Islet of Langerhans (tissue), 1 donor: Measurements from ENCODE around the gene FAM43A.

ENCODE experiments used
- FAIRE-seq: peaks from one replicate; lab custom pipeline; 2011; peaks lifted over from hg19 to GRCh38; lab: Jason Lieb, UNC

FAM43A gene

DNA sequence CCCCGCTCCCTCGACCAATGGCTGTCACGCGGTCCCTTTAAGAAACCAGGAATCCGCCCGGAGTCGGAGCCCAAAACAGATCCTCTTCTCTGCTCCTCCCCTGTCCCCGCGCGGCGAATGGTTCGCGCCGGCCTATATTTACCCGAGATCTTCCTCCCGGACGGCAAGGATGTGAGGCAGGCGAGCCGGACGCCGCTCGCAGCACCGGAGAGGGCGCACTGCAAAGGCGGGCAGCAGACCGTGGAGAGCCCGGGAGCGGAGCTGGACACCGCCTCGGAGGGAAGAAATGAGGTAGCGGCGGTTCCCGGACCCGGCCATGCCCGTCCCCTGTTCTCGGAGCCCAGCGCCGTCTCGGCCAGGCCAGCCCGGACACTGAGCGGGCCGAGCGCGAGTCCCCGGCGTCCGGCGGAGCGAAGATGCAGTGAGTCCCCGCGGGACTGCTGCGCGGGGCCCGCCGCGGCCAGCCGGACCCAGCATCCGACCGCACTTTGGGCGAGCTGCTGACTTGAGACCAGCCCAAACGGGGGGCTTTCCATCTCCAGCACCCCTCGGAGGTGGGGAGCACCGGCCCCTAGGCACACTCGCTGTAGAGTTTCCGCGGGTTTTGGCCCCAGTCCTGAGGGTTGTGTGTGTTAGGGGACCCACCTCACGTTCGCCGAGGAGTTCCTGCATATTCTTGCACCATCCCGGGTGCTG is at the start of gene FAM43A:
Gene FAM43A, plus strand, starts transcription at position 166 of the 696 bp plus-strand sequence. CDS start 944 bp downstream, outside the sequence.
- FAIRE-seq = no peak

- no peak for FAIRE-seq
These were observed 48.6 kb upstream of the FAM43A start for GRCh38 chr3:194637066-194637465.

DNA sequence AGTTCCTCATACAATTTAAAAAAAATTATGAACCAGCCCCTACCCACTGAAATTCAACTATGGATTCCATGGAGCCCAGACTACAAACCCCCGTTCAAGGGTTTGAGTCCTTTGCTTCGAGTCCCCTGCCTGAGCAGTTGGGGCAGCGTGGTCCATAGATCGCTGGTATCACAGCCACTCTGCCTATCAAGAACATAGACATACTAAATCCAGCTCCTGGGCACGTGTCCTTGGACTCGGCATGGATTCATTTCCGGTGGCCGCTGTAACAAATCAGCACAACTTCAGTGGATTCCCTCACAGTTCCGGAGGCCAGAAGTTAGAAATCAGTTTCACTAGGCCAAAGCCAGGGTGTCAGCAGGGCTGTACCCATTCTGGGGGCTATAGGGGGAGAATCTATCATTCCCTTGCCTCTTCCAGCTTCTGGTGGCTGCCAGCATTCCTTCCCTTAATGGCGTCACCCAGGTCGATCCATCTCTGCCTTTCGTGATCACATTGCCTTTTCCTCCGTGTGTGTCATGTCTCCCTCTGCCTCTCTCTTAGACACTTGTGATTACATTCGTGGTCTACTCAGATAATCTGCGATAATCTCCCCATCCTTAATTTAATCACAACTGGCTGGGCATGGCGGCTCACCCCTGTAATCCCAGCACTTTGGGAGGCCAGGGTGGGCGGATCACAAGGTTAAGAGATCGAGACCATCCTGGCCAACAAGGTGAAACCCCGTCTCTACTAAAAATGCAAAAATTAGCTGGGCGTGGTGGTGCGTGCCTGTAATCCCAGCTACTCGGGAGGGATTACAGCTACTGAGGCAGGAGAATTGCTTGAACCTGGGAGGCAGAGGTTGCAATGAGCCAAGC is 47.9 kb upstream of the FAM43A start:
- no peak for FAIRE-seq

DNA sequence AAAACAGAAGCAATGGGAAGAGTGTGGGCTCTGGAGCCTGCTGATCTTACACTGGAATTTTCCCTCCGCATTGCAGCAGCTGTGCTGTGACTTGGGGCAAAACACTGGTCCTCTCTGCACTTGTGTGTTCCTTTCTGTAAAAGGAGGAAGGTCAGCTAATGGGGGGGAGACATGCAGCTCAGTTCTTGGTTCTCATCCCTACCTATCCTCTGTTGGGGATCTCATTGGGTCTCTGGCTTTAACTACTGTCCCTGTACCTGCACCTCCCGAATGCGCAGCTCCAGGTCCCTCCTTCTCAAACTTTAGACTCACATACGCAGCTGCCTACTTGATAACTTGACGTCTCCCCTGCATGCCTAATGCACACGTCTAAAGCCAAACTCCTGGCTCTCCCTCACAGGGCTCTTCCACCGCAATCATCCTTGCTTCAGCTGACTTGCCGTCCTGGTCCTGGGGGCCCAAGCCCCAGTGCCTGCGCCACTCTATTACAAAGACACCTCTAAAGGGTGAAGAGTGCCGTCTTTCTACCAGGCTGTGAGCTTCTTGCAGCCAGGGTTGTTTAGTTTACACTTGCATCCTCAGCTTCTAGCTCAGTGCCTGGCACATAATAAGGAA is 46.6 kb upstream of the FAM43A start:
- FAIRE-seq = no peak

DNA sequence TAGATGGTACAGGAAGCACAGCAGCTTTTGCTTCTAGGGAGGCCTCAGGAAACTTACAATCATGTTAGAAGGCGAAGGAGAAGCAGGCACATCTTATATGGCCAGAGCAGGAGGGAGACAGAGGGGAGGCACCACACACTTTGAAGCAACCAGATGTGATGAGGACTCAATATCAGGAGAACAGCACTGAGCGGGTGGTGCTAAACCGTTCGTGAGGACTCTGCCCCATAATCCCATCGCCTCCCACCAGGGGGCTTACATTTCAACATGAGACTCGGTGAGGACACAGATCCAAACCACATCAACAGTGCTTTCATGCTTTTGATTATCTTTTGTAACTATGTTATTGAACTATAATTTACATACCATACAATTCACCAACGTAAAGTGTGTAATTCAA is 44.9 kb upstream of the FAM43A start:
- no peak for FAIRE-seq

DNA sequence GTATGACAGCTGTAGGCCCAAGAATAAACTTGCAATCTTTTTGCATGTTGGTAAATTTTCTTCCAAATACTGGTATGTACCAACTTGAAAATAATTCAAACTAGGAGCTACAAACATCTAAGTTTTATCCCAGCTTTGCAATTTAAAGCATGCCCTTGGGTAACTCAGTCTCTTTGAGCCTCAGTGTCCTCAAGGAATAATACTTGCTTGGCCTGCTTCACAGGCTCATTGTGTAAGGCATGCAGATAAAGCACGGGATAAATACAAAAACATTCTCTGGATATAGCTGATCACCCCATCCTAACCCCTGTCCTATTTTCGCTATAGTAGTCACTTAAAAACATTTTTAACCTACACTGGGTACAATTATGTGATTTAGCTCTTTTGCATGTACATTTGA is 42.9 kb upstream of the FAM43A start:
- no peak for FAIRE-seq

- FAIRE-seq = no peak
These were observed 37.9 kb upstream of the FAM43A start for GRCh38 chr3:194647747-194648146.

DNA sequence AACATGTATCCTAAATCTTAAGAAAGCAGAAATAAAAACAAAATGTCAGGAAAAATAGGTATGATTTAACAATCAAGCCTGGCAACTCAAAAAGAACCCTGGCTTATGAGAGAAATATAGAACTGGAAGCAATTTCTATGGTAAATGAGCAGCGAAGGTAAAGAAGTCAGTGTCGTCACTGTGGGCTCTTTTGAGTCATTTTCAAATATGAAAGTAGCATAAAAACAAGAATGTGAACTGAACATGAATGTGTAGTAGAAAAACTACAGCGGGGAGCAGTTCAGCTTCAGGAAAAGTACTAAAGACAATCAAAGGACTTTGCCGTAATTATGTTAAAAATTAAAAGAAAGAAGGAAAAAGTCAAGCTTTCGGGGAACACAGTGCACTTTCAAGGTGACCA is 31.2 kb upstream of the FAM43A start:
- no peak for FAIRE-seq

DNA sequence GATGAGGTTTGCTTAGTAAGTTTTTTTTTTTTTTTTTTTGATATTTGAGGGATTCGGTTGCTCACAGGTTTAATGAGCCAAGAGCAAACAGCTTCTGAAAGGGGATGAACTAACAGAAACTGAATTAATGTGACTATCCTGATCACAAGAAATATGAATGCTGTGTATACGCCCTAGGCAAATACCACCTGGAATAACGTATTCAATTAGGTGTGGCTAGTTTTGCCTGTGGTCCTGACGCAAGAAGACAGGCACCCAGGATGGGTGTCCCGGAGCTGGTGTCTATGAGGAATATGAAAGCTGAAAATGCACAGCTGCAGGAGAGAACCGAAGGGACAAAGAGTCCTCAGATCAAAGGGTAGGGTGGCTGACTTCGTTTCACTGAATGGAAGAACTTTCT is 28.2 kb upstream of the FAM43A start:
- FAIRE-seq = no peak

- no peak for FAIRE-seq
These were observed 27.0 kb upstream of the FAM43A start for GRCh38 chr3:194658477-194659242.

DNA sequence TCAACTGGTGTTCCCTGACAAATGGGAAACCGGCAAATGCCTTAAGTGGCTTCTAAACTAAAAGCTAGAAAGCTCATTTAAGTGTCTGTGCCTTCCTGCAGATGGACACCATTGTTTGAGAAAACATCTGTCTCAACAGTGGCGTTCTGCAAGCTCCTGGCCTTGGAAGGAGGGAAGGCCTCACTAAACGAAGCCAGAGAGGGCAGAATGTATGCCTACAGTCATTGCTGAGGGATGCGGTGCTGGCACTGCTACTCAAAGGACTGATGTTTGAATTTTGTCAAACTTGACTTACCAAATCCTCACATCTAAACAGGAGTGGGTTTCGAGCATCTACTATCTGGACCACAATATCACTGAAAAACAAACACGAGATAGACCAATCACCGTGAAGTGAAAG is 25.9 kb upstream of the FAM43A start:
- no peak for FAIRE-seq

GRCh38 chr3:194661374-194661773 is 24.3 kb upstream of the FAM43A start:
- no peak for FAIRE-seq

GRCh38 chr3:194661946-194662345 is 23.7 kb upstream of the FAM43A start:
- FAIRE-seq = no peak

DNA sequence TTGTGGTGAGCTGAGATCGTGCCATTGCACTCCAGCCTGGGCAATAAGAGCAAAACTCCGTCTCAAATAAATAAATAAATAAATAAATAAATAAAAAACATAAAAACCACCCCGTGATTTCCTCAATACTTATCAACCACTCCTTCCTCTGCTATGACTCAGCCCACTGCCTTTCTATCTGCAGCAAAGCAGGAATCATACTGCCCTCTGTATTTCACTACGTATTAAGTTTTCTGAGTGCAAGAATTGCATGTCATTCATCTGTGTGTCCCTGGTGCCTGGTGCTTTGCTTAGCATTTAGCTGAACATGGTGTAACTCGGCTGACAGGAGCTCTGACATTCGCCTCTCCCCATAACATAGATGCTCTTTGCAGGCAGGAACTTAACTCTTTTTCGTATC is 20.8 kb upstream of the FAM43A start:
- no peak for FAIRE-seq

DNA sequence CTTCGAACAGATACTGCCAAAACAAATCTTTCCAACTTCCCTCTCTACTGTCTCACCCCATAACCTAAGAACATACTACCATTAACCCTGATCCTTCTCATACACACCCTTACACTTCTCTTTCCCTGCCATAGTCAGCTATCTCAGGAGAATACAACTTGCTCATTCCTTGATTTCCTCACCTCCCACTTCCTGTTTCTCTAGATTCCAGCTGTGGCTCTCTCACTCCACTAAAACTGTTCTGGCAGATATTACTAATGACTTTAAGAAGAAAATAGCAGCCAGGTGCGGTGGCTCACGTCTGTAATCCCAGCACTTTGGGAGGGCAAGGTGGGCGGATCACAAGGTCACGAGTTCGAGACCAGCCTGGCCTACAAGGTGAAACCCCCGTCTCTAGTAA is 18.3 kb upstream of the FAM43A start:
- no peak for FAIRE-seq

DNA sequence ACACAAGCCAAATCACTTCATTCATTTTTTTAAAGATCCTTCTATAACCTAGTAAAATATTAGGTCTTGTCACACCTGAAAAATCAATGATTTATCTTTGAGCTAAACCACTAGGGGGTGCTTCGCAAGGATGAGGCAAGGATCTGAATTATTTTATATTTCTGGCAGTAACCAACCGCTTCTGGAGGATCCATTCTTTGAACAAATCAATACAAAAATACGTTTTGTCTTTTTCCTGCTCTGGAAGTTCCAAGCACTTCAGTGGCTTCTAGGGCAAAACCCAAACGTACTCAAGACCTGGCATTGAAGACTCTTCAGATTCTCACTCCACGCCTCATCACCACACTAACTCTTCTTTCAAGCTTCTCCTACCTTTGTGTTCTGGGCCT is 14.2 kb upstream of the FAM43A start:
- FAIRE-seq = peak; percentile 65

GRCh38 chr3:194671900-194672808 is 13.5 kb upstream of the FAM43A start, which contains the start of gene LSG1:
Gene LSG1 (minus strand): TSS chr3:194672191. CDS start chr3:194672162, 29 bp downstream.
- FAIRE-seq = peak; percentile 90

GRCh38 chr3:194672876-194673275 is 12.8 kb upstream of the FAM43A start:
- FAIRE-seq = no peak

DNA sequence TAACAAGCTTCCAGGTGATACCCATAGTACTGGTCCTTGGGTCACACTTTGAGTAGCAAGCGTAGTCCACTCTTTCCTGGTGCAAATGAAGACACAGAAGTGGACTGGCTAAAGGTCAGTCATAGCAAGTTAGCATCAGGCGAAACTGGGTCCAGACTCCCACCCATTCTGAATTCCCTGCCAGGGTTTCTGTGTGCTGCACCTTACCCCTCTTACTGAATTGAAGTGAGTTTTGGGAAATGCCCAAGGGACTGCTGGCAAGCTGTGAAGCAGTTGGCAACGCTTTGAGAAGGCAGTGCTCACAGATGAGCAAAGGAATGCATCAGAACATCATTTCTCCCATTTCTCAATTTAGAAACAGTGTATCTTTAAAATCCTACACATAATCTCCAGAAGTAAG is 11.9 kb upstream of the FAM43A start:
- no peak for FAIRE-seq

GRCh38 chr3:194675081-194675640 is 10.5 kb upstream of the FAM43A start:
- FAIRE-seq = no peak

DNA sequence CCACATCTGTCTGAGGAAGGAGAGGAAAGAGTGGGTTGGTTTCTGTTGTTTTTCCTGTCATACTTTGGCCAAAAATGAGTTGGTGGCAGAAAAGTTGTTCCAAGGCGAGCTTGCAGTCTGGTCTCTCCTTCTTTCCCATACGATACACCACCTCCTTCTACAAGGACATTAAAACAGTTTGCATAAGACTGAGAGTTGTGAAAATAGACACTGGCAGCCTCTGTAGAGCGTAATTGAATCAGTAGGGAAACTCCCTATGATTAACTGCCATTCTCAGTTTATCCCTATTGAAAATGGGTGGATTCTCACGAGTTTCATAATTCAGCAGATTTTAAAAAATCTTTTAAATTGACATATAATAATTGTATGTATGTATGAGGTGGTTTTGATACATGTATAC is 10.0 kb upstream of the FAM43A start:
- FAIRE-seq = no peak
